Gastrocnemius medialis (tissue), 4 donors: ENCODE measurements around the gene C18orf63.

Experiments used
- CTCF ChIP-seq, 5 experiments: fragments of 450-650 bp in 3 of 5; fragments of 200-600 bp in 2 of 5; sonication (generic) in 2 of 5; IDR thresholded peaks in 4 of 5; conservative IDR thresholded peaks in 1 of 5; 1 replicate in 4 of 5; 2 replicates in 1 of 5; pipeline ENCODE4 v1.5.1; 2016 to 2019; ENCODE audit warnings: antibody characterized with exemption in 5 of 5, mild to moderate bottlenecking in 3 of 5, moderate library complexity in 3 of 5
- POLR2A ChIP-seq, 2 donors: fragments of 450-650 bp; IDR thresholded peaks; one replicate each; pipeline ENCODE4 v1.6.1; 2017; ENCODE audit warnings: antibody characterized with exemption in 2 of 2, mild to moderate bottlenecking in 2 of 2, moderate library complexity in 2 of 2

GRCh38 chr18:74281011-74281979 is 34.3 kb upstream of the C18orf63 start:
- TF ChIP-seq CTCF (IDR thresholded peaks at IDR 0.05 in 4 of 5, conservative IDR thresholded peaks at IDR 0.05 in 1 of 5) (no peak), POLR2A (IDR thresholded peaks at IDR 0.05) (no peak)
